H1 (cell line): ENCODE results near the gene RNASE13. TPM values are rescaled to one million over a fixed set of nuclear protein-coding genes. Genes with fewer than 3 reads are reported as not detected.

Source experiments
- CBX8 ChIP-seq: fragments of 300-800, 300-1000 bp; sonication (generic); IDR thresholded peaks from 2 replicates; pipeline ENCODE4 v1.7.1; 2016; ENCODE audit warnings: low read depth, low read length, borderline replicate concordance
- MAX ChIP-seq: IDR thresholded peaks from 2 replicates; pipeline ENCODE4 v1.6.1; 2012; ENCODE audit warnings: inconsistent platforms
- polyA plus RNA-seq, 7 experiments: library from polyadenylated mRNA; depleted of rRNA in 3 of 7; stranded (reverse) in 5 of 7; unstranded in 2 of 7; fragments of >200 nt in 5 of 7; fragments of 200-250 nt in 2 of 7; gene quantifications; 1 replicate in 5 of 7; 2 replicates in 1 of 7; 4 replicates in 1 of 7; pipeline versions ENCODE4 v1.2.1 to v1.2.3, GENCODE V29; 2011 to 2013; ENCODE audit warnings: missing spikeins in 2 of 7, mixed read lengths in 2 of 7
- total RNA-seq: library from RNA; stranded (reverse); fragmentation: NEBNext Ultra II Directional; extraction: Animal tissue kit (Norgen Biotek cat#: 25700); gene quantifications from 2 replicates; pipeline ENCODE4 v1.2.1, GENCODE V29; 2021

Gene RNASE13
- total and polyA plus RNA-seq, 2 of the 8 experiments (the other 6 are each of a cell fraction or from before 2014, with no cell fraction given): not detected

- no peak for TF ChIP-seq CBX8
- TF ChIP-seq MAX: no peak
These were observed 20.1 kb upstream of the RNASE13 start (continued) for GRCh38 chr14:21054768-21055145.
